Tibial nerve (tissue), 4 donors: Measurements from ENCODE around the gene PPP1R15B. TPM values are rescaled to one million over a fixed set of nuclear protein-coding genes. Genes with fewer than 3 reads are reported as not detected.

Experiments used
- DNase-seq, 2 donors: peaks; one replicate each; pipeline ENCODE4 v3.0.0-alpha.2; 2019; ENCODE audit warnings: low spot score in 2 of 2
- H3K27ac ChIP-seq, 4 donors: fragments of 200-600 bp; sonication (generic) in 3 of 4; one replicate each; pipeline ENCODE4 v1.5.1; 2017 to 2019; ENCODE audit warnings: mild to moderate bottlenecking in 1 of 4
- H3K27me3 ChIP-seq, 2 donors: fragments of 200-600 bp; sonication (generic) in 1 of 2; one replicate each; pipeline versions ENCODE4 v1.5.1 to v1.6.0; 2017 to 2019
- H3K36me3 ChIP-seq, 3 donors: fragments of 200-600 bp; sonication (generic); one replicate each; pipeline ENCODE4 v1.5.1; 2018 to 2019
- H3K4me1 ChIP-seq, 4 donors: fragments of 200-600 bp; sonication (generic) in 3 of 4; one replicate each; pipeline ENCODE4 v1.5.1; 2017 to 2019
- H3K4me3 ChIP-seq, 4 donors: fragments of 200-600 bp; sonication (generic) in 3 of 4; one replicate each; pipeline ENCODE4 v1.5.1; 2017 to 2019; ENCODE audit warnings: mild to moderate bottlenecking in 1 of 4, moderate library complexity in 1 of 4
- H3K9me3 ChIP-seq, 4 donors: fragments of 200-600 bp; sonication (generic) in 3 of 4; one replicate each; pipeline ENCODE4 v1.5.1; 2017 to 2019
- EP300 ChIP-seq, 2 donors: sonication (generic); formaldehyde crosslinking; IDR thresholded peaks; one replicate each; pipeline ENCODE4 v1.6.1; 2017; ENCODE audit warnings: antibody characterized with exemption in 2 of 2, mild to moderate bottlenecking in 1 of 2
- POLR2A ChIP-seq, 2 donors: fragments of 450-650 bp; IDR thresholded peaks; one replicate each; pipeline ENCODE4 v1.6.1; 2017; ENCODE audit warnings: antibody characterized with exemption in 2 of 2, mild to moderate bottlenecking in 2 of 2, moderate library complexity in 2 of 2
- WGBS, 2 donors: methylation state at CpG; one replicate each; pipeline ENCODE4 v1.1.5; 2018; 5-methylcytosine and 5-hydroxymethylcytosine counted together
- total RNA-seq, 4 donors: library from RNA; depleted of rRNA; stranded (reverse); fragments of >200 nt; gene quantifications; one replicate each; pipeline ENCODE4 v1.1.0, GENCODE V29; 2016
- TF ChIP-seq, protein P1 (sequence below), 5 experiments: fragments of 200-600 bp in 3 of 5; fragments of 450-650 bp in 2 of 5; sonication (generic) in 3 of 5; IDR thresholded peaks; one replicate each; pipeline ENCODE4 v1.5.1; 2016 to 2019; ENCODE audit warnings: antibody characterized with exemption in 5 of 5, mild to moderate bottlenecking in 3 of 5, moderate library complexity in 2 of 5

Gene PPP1R15B
- total RNA-seq, 4 donors from 2014 or later, result 42.9 to 59.9 (median 49.2) TPM

DNA sequence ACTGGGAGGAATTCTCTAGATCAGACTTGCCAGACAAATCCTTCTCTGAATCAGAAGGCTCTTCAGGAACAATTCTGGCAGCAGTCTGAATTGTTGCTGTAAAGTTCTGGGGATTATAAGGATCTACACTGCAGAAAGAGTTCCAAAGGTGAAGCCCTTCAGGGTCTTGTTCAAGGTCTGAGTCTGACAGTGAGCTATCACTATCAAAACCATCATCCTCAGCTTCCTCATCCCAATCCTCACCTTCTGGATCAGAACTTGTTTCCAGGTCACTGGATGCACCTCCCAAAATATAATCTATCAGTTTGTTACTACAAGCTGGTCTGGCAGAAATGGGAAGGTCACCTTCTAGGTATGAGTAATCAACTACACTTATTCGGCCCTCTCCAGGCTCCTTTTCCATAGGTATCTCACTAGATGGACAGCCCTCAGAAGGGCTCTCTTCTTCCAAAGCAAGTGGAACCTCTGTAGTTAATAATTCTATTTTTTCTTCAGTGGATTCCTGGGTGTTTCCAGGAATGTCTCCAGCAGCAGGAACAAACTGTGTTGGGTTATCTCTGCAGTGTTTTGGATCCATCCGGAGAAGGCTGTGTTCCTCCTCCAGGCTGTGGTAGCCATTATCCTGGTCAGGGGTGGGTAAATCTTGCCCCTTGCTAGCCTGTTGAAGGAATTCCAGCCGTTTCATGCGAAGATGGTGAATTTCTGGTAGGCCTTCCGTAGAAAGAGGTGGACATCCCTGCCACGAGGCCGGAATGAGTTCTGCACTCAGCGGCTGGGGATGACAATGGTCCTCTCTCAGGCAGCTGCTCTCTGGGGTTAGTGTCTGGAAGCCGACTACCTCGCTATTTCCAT, 1.6 kb downstream of the PPP1R15B start:
- TF ChIP-seq, protein P1, sequence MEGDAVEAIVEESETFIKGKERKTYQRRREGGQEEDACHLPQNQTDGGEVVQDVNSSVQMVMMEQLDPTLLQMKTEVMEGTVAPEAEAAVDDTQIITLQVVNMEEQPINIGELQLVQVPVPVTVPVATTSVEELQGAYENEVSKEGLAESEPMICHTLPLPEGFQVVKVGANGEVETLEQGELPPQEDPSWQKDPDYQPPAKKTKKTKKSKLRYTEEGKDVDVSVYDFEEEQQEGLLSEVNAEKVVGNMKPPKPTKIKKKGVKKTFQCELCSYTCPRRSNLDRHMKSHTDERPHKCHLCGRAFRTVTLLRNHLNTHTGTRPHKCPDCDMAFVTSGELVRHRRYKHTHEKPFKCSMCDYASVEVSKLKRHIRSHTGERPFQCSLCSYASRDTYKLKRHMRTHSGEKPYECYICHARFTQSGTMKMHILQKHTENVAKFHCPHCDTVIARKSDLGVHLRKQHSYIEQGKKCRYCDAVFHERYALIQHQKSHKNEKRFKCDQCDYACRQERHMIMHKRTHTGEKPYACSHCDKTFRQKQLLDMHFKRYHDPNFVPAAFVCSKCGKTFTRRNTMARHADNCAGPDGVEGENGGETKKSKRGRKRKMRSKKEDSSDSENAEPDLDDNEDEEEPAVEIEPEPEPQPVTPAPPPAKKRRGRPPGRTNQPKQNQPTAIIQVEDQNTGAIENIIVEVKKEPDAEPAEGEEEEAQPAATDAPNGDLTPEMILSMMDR (IDR thresholded peaks at IDR 0.05), result no peak
- no peak for TF ChIP-seq EP300 (IDR thresholded peaks at IDR 0.05)
- TF ChIP-seq POLR2A (IDR thresholded peaks at IDR 0.05), result no peak
- 0 to 1% methylated on average over 10 of the region's 10 CpGs for WGBS, 2 donors

DNA sequence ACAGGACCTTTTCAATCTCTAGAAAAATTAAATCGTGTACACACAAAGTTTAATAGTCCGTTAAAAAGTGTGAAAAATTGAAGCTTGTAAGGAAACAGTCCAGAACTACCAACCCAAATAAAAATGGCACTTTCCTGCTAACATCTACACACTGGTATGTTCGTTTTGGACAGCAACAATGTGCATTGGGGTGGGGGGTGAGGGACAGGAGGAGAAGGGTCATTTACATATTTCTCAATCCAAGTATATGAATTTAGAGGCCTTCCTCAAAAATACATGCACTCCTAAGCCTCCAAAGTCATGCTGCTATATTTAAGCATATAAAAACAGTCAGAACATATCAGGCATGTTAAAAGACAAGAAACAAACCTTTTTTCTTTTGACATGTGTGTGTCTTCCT, 2.5 kb downstream of the PPP1R15B start:
- H3K4me1 ChIP-seq, result peaks cover 0 to 47% (median 30%) of the 10 kb centered on the region in 4 donors
- peak overlapping the region in 3 of 4 donors; percentile 98 to 99 (median 99) for H3K27ac ChIP-seq
- H3K27me3 ChIP-seq, result no peaks in the 10 kb centered on the region
- TF ChIP-seq POLR2A (IDR thresholded peaks at IDR 0.05) (no peak), EP300 (IDR thresholded peaks at IDR 0.05) (no peak)
- TF ChIP-seq, protein P1 (IDR thresholded peaks at IDR 0.05), result no peak
- H3K9me3 ChIP-seq, result no peaks in the 10 kb centered on the region
- peaks cover 0 to 14% (median 0%) of the 10 kb centered on the region in 3 donors for H3K36me3 ChIP-seq
- H3K4me3 ChIP-seq, result peak overlapping the region; percentile 74 to 85 (median 80)
- no peak for DNase-seq
- 1 to 2% methylated on average over 3 of the region's 3 CpGs for WGBS, 2 donors

More for the DNA sequence above, 1.6 kb downstream of the PPP1R15B start:
- Histone ChIP-seq H3K36me3 (peaks cover 0 to 4% (median 0%) of the 10 kb centered on the region in 3 donors), H3K4me3 (peak overlapping the region; percentile 74 to 85 (median 80)), H3K9me3 (no peaks in the 10 kb centered on the region), H3K4me1 (peaks cover 0 to 37% (median 28%) of the 10 kb centered on the region in 4 donors), H3K27me3 (no peaks in the 10 kb centered on the region), H3K27ac (peak overlapping the region; percentile 96 to 99 (median 98))
- DNase-seq, result no peak

DNA sequence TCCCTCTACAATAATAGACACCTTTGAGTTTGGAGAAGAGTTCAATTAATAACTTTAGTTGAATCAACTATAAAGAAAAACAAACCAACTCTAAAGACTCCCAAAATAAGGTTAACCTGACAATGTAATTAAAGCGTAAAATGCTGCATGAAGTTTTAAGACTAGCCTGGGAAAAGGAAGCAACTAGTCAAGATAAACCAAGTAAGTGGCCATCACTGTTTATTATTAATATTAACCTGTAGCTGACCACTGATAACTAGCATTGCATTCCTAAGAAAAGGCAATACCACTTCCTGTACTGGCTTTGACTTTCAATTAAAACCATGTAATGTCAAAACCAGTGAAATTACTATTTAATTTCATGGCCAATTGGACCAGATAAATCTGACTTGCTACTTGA, 3.0 kb downstream of the PPP1R15B start:
- H3K4me1 ChIP-seq, result peaks cover 0 to 52% (median 30%) of the 10 kb centered on the region in 4 donors
- H3K4me3 ChIP-seq, result peak overlapping the region; percentile 74 to 85 (median 80)
- DNase-seq, result no peak
- peaks cover 0 to 19% (median 0%) of the 10 kb centered on the region in 3 donors for H3K36me3 ChIP-seq
- TF ChIP-seq POLR2A (IDR thresholded peaks at IDR 0.05) (no peak), EP300 (IDR thresholded peaks at IDR 0.05) (no peak)
- TF ChIP-seq, protein P1 (IDR thresholded peaks at IDR 0.05), result no peak
- H3K27me3 ChIP-seq, result no peaks in the 10 kb centered on the region
- peak overlapping the region in 3 of 4 donors; percentile 98 to 99 (median 99) for H3K27ac ChIP-seq
- no peaks in the 10 kb centered on the region for H3K9me3 ChIP-seq
- 0 to 2% methylated on average over 1 of the region's 1 CpG for WGBS, 2 donors

DNA sequence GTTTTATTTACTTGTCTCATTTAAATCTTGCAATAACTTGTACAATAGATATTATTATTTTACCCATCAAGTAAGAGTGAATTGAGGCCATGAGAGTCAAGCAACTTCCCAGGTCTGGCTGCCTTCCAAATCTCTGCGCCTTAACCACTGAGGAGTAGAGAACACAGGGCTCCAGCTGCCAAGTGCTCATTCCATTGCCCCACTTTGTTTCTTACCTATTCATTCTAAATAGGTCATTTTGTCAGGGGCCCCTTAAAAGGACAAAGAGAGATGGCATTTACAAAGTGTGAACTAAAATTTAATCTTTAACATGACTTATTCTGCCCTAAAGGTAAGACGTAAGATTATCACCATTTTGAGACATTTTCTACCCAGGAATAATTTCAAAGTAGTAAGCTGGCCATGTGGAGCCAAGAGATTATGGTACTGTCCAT, 3.5 kb downstream of the PPP1R15B start:
- H3K36me3 ChIP-seq, result peaks cover 0 to 22% (median 0%) of the 10 kb centered on the region in 3 donors
- peak overlapping the region; percentile 74 to 85 (median 80) for H3K4me3 ChIP-seq
- no peaks in the 10 kb centered on the region for H3K27me3 ChIP-seq
- 2 to 3% methylated on average over 2 of the region's 2 CpGs for WGBS, 2 donors
- peaks cover 0 to 54% (median 30%) of the 10 kb centered on the region in 4 donors for H3K4me1 ChIP-seq
- peak; percentile 73 to 81 for DNase-seq
- H3K27ac ChIP-seq, result peak overlapping the region in 3 of 4 donors; percentile 64 to 99 (median 98)
- H3K9me3 ChIP-seq, result no peaks in the 10 kb centered on the region
- TF ChIP-seq EP300 (IDR thresholded peaks at IDR 0.05), result no peak
- TF ChIP-seq, protein P1 (IDR thresholded peaks at IDR 0.05), result no peak
- no peak for TF ChIP-seq POLR2A (IDR thresholded peaks at IDR 0.05)
